Ascending aorta (tissue), 2 donors: Measurements from ENCODE around the gene GATAD2B. TPM values are rescaled to one million over a fixed set of nuclear protein-coding genes. Genes with fewer than 3 reads are reported as not detected.

Experiments used
- DNase-seq, 2 donors: peaks; one replicate each; pipeline ENCODE4 v3.0.0-alpha.2; 2019; ENCODE audit warnings: low spot score in 2 of 2
- H3K27ac ChIP-seq, 2 donors: fragments of 200-600 bp; sonication (generic); one replicate each; pipeline ENCODE4 v1.5.1; 2016 to 2017; ENCODE audit warnings: mild to moderate bottlenecking in 1 of 2
- H3K27me3 ChIP-seq: fragments of 200-600 bp; sonication (generic); one replicate; pipeline ENCODE4 v1.5.1; 2017
- H3K36me3 ChIP-seq, 2 donors: fragments of 200-600 bp; sonication (generic); one replicate each; pipeline ENCODE4 v1.5.1; 2016
- H3K4me1 ChIP-seq, 2 donors: fragments of 200-600 bp; sonication (generic); one replicate each; pipeline ENCODE4 v1.5.1; 2016 to 2017; ENCODE audit warnings: mild to moderate bottlenecking in 1 of 2
- H3K4me3 ChIP-seq, 2 donors: fragments of 200-600 bp; sonication (generic); one replicate each; pipeline ENCODE4 v1.5.1; 2016 to 2017; ENCODE audit warnings: mild to moderate bottlenecking in 1 of 2
- H3K9me3 ChIP-seq, 2 donors: fragments of 200-600 bp; sonication (generic); one replicate each; pipeline ENCODE4 v1.5.1; 2016
- intact Hi-C: fragments of 100-400 bp; cut with DNase I; formaldehyde crosslinking; loops from one replicate; pipeline ENCODE4 v1.15.1; 2023
- total RNA-seq: library from RNA; depleted of rRNA; stranded (reverse); fragments of >200 nt; gene quantifications from one replicate; pipeline ENCODE4 v1.1.0, GENCODE V29; 2016
- TF ChIP-seq, protein P1 (sequence below), 3 experiments: fragments of 200-600 bp in 2 of 3; fragments of 450-650 bp in 1 of 3; sonication (generic) in 2 of 3; IDR thresholded peaks; one replicate each; pipeline ENCODE4 v1.5.1; 2016 to 2019; ENCODE audit warnings: antibody characterized with exemption in 3 of 3, mild to moderate bottlenecking in 1 of 3, moderate library complexity in 1 of 3

The GATAD2B gene
- total RNA-seq, 1 donor from 2014 or later = 9.5 TPM

DNA sequence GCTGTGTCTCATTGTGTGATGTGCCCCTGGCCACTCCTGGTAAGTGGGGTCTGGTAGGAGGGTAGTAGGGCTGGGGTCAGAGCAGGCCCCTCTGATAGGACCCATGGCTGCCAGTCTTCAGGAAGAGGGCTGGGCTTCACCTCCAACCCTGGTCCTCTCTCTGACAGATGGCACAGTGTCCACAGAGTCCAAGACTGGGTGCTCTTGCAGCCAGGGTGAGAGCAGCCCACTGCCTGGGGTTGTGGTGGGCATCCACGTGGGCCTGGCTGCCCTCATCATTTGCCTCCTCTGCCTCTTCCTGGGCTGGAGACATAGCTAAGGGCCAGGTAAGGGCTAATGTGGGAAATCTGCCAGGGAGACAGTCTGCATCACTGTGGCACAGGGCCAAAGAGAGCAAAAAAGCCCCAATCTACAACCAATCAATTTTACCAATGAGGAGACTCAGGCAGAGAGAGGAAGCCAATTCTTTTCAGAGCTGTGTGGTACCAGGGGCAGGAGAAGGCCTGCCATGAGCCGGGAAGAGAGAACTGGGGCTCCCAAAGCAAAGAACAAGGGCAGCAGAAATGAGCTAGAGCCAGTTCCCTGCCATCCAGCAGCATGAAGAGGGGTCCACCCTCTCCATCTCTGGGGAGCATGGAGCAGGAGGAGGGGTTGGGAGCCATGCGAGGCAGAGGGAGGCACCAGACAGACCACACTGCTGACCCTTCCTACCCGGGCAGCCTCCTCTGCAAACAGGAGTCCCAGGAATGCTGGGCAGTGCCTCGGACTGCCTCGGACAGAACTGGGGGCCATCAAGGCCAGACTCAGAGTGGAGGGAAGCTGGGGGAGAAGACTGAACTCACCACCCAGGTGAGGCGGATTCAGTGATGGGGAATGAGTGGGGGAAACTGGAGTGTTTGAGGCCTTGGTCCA, 120.7 kb downstream of the GATAD2B start:
- intact Hi-C loops = loop anchor here (5.0 kb wide), 1 partner anchor 145 kb away; the partner anchor contains the start of gene DENND4B
- peaks cover under 1% of the 10 kb centered on the region in 2 donors for H3K36me3 ChIP-seq
- no peaks in the 10 kb centered on the region for H3K27me3 ChIP-seq
- no peak for DNase-seq
- H3K4me1 ChIP-seq = no peaks in the 10 kb centered on the region
- H3K27ac ChIP-seq = no peak overlapping the region
- no peak overlapping the region for H3K4me3 ChIP-seq
- TF ChIP-seq, protein P1, sequence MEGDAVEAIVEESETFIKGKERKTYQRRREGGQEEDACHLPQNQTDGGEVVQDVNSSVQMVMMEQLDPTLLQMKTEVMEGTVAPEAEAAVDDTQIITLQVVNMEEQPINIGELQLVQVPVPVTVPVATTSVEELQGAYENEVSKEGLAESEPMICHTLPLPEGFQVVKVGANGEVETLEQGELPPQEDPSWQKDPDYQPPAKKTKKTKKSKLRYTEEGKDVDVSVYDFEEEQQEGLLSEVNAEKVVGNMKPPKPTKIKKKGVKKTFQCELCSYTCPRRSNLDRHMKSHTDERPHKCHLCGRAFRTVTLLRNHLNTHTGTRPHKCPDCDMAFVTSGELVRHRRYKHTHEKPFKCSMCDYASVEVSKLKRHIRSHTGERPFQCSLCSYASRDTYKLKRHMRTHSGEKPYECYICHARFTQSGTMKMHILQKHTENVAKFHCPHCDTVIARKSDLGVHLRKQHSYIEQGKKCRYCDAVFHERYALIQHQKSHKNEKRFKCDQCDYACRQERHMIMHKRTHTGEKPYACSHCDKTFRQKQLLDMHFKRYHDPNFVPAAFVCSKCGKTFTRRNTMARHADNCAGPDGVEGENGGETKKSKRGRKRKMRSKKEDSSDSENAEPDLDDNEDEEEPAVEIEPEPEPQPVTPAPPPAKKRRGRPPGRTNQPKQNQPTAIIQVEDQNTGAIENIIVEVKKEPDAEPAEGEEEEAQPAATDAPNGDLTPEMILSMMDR (IDR thresholded peaks at IDR 0.05) = no peak
- no peaks in the 10 kb centered on the region for H3K9me3 ChIP-seq

DNA sequence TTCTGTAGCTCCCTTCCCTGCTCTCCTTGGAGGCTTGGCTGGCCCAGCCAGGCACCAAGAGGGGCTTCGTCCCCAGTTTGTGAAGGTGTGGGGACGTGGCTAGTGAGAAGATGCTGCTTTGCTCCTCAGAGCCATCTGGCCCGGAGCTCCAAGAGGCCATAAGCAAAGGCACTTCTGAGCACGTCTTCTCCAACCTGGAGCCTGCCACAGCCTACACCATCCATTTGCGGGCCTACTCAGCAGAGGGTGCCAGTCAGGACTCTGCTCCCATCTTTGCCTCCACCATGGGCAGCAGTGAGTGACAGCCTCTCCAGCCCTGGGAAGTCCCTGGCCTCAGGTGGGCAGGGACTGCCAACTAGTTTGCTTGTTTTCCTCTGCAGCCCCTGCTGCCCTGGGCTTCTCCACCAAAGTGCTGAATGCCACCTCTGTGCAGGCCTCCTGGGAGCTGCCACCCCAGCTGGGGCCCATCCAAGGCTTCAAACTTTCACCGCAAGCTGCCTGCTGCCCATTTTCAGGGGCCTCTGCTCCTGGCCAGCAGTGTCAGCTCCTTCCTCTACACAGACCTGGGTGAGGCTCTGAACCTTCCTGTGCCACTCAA, 121.6 kb downstream of the GATAD2B start:
- Histone ChIP-seq H3K27ac (no peak overlapping the region), H3K27me3 (no peaks in the 10 kb centered on the region), H3K9me3 (no peaks in the 10 kb centered on the region), H3K4me3 (no peak overlapping the region), H3K4me1 (no peaks in the 10 kb centered on the region), H3K36me3 (no peaks in the 10 kb centered on the region)
- TF ChIP-seq, protein P1 (IDR thresholded peaks at IDR 0.05) = no peak
- intact Hi-C loops = loop anchor here (5.0 kb wide), 1 partner anchor 146 kb away; the partner anchor contains the start of gene DENND4B
- DNase-seq = no peak

DNA sequence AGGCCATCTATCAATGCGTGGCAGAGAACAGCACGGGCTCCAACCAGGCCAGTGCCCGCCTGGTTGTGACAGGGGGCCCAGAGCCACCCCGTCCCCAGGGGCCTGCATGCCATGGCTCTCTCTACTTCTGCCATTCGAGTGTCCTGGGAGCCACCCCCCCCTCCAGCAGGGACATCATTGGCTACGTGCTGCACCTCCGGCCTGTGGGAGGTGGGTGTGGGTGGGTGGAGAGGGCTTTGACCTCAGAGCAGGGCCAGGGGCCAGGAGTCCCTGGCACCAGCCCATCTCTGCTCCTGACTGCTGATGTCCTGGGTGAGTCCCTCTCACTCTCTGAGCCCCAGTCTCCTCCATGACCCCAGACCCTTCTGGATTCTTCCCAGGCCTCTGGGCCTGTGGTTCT, 122.3 kb downstream of the GATAD2B start:
- TF ChIP-seq, protein P1 (IDR thresholded peaks at IDR 0.05) = no peak
- H3K27ac ChIP-seq = no peak overlapping the region
- H3K36me3 ChIP-seq = no peaks in the 10 kb centered on the region
- no peak overlapping the region for H3K4me3 ChIP-seq
- no peaks in the 10 kb centered on the region for H3K4me1 ChIP-seq
- intact Hi-C loops = loop anchor here (5.0 kb wide), 1 partner anchor 147 kb away; the partner anchor contains the start of gene DENND4B
- H3K27me3 ChIP-seq = no peaks in the 10 kb centered on the region
- no peaks in the 10 kb centered on the region for H3K9me3 ChIP-seq
- DNase-seq = no peak

DNA sequence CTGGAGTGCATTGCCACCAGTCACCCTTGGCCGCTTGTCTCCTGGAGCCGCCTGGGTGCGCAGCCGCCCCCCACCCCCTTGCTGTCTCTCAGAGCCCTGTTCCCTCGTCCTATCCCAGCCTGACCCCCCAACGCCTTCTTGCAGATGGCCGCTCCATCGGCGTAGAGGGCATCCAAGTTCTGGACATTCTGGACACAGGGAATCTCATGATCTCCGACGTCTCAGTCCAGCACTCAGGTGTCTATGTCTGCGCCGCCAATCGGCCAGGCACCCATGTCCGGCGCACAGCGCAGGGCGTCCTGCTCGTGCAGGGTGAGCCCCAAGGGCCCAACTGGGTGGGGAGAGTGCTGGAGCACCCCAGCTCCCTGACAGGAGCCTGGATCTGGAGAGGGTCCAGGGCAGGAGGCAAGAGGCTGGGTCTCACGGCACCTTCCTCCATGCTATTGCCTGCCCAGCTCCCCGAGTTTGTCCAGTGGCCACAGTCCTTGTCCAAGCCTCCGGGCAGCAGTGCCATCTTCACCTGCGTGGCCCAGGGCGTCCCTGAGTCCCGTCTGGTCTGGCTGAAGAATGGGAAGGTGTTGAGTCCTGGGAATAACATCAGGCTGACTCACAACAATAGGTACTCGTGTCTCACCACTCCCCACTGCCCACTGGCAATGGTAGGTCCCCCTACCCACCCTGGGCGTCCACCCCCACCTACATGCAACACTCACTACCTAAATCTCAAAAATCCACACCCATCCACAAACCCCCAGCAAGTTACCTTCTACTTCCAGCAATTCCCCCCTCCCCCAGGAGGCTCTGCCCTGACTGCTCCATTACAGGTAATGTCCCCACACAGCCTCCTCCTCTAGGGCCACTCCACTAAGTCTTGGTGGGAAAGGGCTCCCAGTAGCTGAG, 123.0 kb downstream of the GATAD2B start:
- H3K27ac ChIP-seq = no peak overlapping the region
- no peaks in the 10 kb centered on the region for H3K4me1 ChIP-seq
- DNase-seq = no peak
- intact Hi-C loops = loop anchor here (5.0 to 10.0 kb wide), 2 partner anchors 147 to 355 kb away; partner anchors contain the start of genes DENND4B and NUP210L
- TF ChIP-seq, protein P1 (IDR thresholded peaks at IDR 0.05) = no peak
- H3K36me3 ChIP-seq = no peaks in the 10 kb centered on the region
- no peaks in the 10 kb centered on the region for H3K27me3 ChIP-seq
- no peak overlapping the region for H3K4me3 ChIP-seq
- no peaks in the 10 kb centered on the region for H3K9me3 ChIP-seq

DNA sequence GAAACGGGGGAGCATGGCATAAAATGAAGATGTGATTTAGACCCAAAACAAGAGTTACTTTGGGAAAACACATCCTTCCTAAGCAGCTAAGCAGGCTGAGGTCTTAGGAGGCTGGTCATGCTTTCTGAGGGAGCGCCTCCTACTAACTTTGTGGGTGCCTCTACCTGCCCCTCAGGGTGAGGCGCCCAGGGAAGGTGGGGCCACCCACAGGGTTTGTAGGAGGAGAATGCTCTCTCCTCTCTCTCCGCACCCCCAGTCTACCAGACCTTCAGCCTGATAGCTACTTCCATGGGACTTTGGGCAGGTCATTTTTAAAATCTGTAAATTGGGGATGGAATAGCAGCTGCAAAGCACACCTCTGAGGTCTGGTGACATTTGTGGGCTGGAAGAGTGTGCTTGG, 123.8 kb downstream of the GATAD2B start:
- Histone ChIP-seq H3K27ac (no peak overlapping the region), H3K4me1 (no peaks in the 10 kb centered on the region), H3K4me3 (no peak overlapping the region), H3K27me3 (no peaks in the 10 kb centered on the region), H3K36me3 (no peaks in the 10 kb centered on the region), H3K9me3 (no peaks in the 10 kb centered on the region)
- TF ChIP-seq, protein P1 (IDR thresholded peaks at IDR 0.05) = no peak
- intact Hi-C loops = loop anchor here (10.0 kb wide), 1 partner anchor 356 kb away; the partner anchor contains the start of gene NUP210L
- DNase-seq = no peak
